DOHH2 (cell line): ENCODE data around the gene HIKESHI.

Source experiments
- CTCF ChIP-seq: fragments of 200-600 bp; sonication (generic); IDR thresholded peaks from one replicate; pipeline ENCODE4 v1.5.1; 2014; ENCODE audit warnings: antibody characterized with exemption, mild to moderate bottlenecking, low read depth, low read length; ENCODE audit not compliant: poor library complexity, severe bottlenecking
- EZH2phosphoT487 ChIP-seq: fragments of 200-600 bp; sonication (generic); IDR thresholded peaks from 2 replicates; pipeline ENCODE4 v1.6.1; 2017; ENCODE audit warnings: borderline replicate concordance, mild to moderate bottlenecking, antibody characterized with exemption, low read length, moderate library complexity, mixed read lengths

GRCh38 chr11:86302092-86302793, at the start of gene HIKESHI:
- no peak for TF ChIP-seq CTCF
- TF ChIP-seq EZH2phosphoT487, result no peak
